ENCODE data around the gene NBEAL2.

The NBEAL2 gene

DNA sequence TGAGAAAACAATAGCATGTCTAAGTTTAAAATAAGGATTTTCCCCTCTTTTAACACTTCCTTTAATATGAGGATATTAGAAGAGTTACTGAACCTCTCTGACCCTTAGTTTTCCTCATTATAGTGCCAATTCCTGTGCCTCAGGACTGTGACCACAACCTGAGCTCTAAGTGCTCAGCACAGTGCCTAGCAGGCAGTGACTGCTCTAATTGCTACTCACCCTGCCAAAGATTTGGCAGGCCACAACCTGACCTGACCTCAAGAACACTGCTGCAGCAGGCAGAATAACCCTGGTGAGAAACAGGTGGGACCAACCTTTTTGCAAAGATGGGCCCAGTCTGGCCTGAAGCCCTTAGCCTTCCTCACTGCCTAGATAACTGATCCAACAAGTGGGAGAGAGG is 35.7 kb downstream of the NBEAL2 start (continued):
- TF ChIP-seq, protein P1, sequence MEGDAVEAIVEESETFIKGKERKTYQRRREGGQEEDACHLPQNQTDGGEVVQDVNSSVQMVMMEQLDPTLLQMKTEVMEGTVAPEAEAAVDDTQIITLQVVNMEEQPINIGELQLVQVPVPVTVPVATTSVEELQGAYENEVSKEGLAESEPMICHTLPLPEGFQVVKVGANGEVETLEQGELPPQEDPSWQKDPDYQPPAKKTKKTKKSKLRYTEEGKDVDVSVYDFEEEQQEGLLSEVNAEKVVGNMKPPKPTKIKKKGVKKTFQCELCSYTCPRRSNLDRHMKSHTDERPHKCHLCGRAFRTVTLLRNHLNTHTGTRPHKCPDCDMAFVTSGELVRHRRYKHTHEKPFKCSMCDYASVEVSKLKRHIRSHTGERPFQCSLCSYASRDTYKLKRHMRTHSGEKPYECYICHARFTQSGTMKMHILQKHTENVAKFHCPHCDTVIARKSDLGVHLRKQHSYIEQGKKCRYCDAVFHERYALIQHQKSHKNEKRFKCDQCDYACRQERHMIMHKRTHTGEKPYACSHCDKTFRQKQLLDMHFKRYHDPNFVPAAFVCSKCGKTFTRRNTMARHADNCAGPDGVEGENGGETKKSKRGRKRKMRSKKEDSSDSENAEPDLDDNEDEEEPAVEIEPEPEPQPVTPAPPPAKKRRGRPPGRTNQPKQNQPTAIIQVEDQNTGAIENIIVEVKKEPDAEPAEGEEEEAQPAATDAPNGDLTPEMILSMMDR (tag by site-specific recombination; IDR thresholded peaks at IDR 0.05): no peak
- TF ChIP-seq WT1 (tag by site-specific recombination; IDR thresholded peaks at IDR 0.05): no peak

DNA sequence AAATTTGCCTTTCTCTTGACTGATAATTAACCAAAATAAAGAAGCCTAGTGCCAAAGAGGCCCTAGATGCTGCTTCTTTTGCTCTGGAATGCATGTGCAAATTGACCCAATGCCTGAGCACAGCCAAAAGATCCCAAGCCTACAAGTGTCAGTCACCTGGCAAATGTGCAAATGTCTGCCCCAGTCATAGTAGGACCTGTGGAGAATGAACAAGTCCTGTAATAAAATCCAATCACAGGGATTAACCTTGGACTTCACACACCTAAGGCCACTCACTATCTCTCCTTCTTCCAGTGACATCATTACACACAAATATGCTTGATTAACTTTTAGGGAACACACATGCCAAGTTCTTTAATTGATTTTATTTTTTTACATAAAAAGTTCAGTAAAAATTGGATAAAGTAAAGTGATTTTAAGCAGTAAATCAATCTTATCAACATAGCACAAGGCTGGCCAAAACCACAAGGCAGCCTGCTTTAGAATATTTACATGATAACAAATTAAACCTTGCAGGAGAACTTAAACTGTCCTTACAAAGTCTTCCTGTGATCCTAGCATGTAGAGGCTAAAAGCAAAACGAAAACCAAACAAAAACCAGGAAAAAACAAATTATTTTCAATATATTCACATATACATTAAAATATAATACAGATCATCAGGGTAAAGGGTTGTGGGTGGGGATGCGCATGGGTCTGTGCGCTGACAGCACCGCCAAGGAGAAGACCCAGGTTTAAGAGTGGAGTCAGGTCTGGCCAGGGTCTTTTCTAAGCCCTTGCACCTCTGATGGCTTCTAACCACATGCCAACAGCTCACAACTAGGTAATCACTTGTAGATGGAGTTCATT is 36.8 kb downstream of the NBEAL2 start:
- Histone ChIP-seq H3K4me3 (ENCODE audit: low read depth, low read length) (no peak overlapping the region), H3K4me1 (ENCODE audit: control insufficient read depth, insufficient read depth, low read length) (no peaks in the 10 kb centered on the region), H3K9me3 (ENCODE audit: control insufficient read depth, insufficient read depth, low read depth, low read length) (no peaks in the 10 kb centered on the region), H3K27ac (ENCODE audit: extremely low read depth, low read depth, low read length) (no peak overlapping the region), H3K36me3 (ENCODE audit: control insufficient read depth in 2 of 2, insufficient read depth in 1 of 2, low read length in 2 of 2) (peaks cover 0 to 64% of the 10 kb centered on the region in 2 experiments; a peak in 1 of 3 replicates)
- CTCF ChIA-PET: no interaction called here
- POLR2A ChIA-PET: no interaction called here
- no peak for TF ChIP-seq ZNF707 (tag by site-specific recombination; IDR thresholded peaks at IDR 0.05)
- TF ChIP-seq ZNF114 (tag by site-specific recombination; IDR thresholded peaks at IDR 0.05): no peak

DNA sequence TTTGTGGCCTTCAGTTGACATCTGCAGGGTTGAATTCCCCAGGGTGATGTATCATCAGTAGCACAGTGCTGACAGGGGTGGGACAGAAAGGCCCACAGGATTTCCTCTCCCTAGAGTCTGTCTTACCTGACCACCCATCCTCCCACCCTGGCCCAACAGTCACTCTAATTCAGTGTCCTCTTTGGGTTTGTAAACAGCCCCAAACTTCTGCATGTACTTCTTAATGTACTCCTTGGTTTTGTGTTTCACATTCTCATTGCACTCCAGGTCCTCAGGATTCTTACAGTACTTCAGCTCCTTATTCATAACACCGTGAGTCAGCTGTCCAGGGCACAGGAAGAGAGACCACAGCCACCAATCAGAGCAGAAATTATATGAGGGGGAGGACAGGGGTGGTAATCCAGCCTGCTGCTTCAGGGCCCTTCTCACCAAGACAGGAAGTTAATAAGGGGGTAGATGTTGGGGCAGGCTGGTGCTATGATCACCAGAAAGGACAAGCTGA is 37.5 kb downstream of the NBEAL2 start:
- Histone ChIP-seq H3K4me3 (ENCODE audit: low read depth, low read length) (no peak overlapping the region), H3K36me3 (ENCODE audit: control insufficient read depth in 2 of 2, insufficient read depth in 1 of 2, low read length in 2 of 2) (peaks cover 0 to 64% of the 10 kb centered on the region in 2 experiments; a peak in 1 of 3 replicates), H3K9me3 (ENCODE audit: control insufficient read depth, insufficient read depth, low read depth, low read length) (no peaks in the 10 kb centered on the region), H3K27ac (ENCODE audit: extremely low read depth, low read depth, low read length) (no peak overlapping the region), H3K4me1 (ENCODE audit: control insufficient read depth, insufficient read depth, low read length) (no peaks in the 10 kb centered on the region)
- ChIA-PET CTCF (no interaction called here), POLR2A (no interaction called here)
- TF ChIP-seq ZNF548 (tag by site-specific recombination; IDR thresholded peaks at IDR 0.05) (no peak), SP2 (tag by site-specific recombination; IDR thresholded peaks at IDR 0.05) (peak; percentile 12; the same call in 1 of the 2 replicates), GLIS2 (tag by site-specific recombination; IDR thresholded peaks at IDR 0.05) (no peak), ZNF623 (tag by site-specific recombination; IDR thresholded peaks at IDR 0.05) (no peak), SP7 (tag by site-specific recombination; IDR thresholded peaks at IDR 0.05) (peak; percentile 45; the same call in 1 of the 2 replicates), ZNF600 (tag by site-specific recombination; IDR thresholded peaks at IDR 0.05) (0 out of 2 replicates have a peak, but pooled peaks have one; percentile 14), ZNF175 (tag by site-specific recombination; IDR thresholded peaks at IDR 0.05) (no peak), ZEB2 (tag by site-specific recombination; IDR thresholded peaks at IDR 0.05) (no peak), FEZF1 (tag by site-specific recombination; IDR thresholded peaks at IDR 0.05) (no peak)
- TF ChIP-seq, protein P2, sequence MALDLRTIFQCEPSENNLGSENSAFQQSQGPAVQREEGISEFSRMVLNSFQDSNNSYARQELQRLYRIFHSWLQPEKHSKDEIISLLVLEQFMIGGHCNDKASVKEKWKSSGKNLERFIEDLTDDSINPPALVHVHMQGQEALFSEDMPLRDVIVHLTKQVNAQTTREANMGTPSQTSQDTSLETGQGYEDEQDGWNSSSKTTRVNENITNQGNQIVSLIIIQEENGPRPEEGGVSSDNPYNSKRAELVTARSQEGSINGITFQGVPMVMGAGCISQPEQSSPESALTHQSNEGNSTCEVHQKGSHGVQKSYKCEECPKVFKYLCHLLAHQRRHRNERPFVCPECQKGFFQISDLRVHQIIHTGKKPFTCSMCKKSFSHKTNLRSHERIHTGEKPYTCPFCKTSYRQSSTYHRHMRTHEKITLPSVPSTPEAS (tag by site-specific recombination; IDR thresholded peaks at IDR 0.05): no peak
- TF ChIP-seq, protein P3, sequence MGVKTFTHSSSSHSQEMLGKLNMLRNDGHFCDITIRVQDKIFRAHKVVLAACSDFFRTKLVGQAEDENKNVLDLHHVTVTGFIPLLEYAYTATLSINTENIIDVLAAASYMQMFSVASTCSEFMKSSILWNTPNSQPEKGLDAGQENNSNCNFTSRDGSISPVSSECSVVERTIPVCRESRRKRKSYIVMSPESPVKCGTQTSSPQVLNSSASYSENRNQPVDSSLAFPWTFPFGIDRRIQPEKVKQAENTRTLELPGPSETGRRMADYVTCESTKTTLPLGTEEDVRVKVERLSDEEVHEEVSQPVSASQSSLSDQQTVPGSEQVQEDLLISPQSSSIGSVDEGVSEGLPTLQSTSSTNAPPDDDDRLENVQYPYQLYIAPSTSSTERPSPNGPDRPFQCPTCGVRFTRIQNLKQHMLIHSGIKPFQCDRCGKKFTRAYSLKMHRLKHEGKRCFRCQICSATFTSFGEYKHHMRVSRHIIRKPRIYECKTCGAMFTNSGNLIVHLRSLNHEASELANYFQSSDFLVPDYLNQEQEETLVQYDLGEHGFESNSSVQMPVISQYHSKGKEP (tag by site-specific recombination; IDR thresholded peaks at IDR 0.05): no peak

All from HEK293 (cell line).